ENCODE data around the gene SHLD1. TPM values are rescaled to one million over a fixed set of nuclear protein-coding genes. Genes with fewer than 3 reads are reported as not detected.
A peak's percentile ranks its signal among the peaks of the same experiment; 100 is the strongest.
"Not testable (repeated sequence)": the region's sequence is repeated elsewhere in the genome, so short reads cannot be mapped to it uniquely, and the experiment has no call there.

The SHLD1 gene
- total and polyA plus RNA-seq, 7 donors, result 0.99 to 18.7 (median 5.4) TPM

DNA sequence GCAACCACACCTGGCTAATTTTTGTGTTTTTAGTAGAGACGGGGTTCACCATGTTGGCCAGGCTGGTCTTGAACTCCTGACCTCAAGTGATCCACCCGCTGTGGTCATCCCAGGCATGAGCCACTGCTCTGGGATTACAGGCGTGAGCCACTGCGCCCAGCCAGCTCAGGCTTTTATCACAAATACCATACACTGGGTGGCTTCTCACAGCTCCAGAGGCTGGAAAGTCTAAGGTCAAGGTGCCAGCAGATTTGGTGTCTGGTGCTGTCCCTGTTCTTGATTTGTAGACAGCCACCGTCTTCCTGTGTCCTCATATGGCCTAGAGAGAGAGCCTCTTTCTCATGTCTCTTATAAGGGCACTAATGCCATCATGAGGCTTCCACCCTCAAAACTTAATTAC lies 25.9 kb downstream of the SHLD1 start:
- 97 to 98% methylated on average over 5 of the region's 5 CpGs for WGBS, 2 donors
- peaks cover 0 to 41% (median 2%) of the 10 kb centered on the region in 4 donors for H3K36me3 ChIP-seq

DNA sequence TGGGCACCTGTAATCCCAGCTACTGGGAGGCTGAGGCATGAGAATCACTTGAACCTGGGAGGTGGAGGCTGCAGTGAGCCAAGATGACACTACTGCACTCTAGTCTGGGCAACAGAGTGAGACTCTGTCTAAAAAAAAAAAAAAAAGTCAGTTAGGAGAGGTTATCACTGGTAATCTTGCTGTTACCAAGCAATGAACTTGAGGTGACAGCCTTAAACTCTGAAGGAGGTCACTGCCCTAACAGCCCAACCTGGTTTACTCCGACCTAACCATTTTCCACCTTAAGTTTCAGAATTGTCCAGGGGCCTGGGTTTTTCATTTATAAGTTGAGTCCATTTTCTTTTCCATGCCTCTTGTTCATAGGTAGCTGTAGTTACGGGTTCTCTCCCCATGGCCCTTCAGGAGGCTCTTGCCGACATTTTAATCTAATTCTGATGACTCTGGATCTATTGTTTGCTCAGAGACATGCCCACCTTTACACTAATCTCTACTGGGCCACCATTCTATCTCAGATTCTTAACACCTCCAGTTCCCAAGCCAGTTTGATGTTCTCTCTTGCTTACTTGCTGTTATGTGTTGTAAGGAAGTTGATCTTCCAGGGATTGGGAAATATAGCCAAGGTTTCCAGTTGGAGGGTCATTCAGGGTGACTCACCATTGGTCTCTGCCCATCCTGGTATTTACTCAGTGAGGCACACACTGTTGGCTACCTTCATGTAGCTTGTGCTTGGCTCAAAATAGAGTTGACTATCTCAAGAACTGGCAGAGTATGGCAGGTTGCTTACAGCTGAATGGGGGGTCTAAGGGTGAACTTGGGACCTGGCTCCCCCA lies 29.1 kb downstream of the SHLD1 start:
- no peaks in the 10 kb centered on the region for H3K27me3 ChIP-seq
- H3K4me3 ChIP-seq, result no peak overlapping the region
- TF ChIP-seq POLR2AphosphoS5 (IDR thresholded peaks at IDR 0.05) (no peak), EP300 (IDR thresholded peaks at IDR 0.05) (no peak), POLR2A (IDR thresholded peaks at IDR 0.05) (no peak)
- TF ChIP-seq, protein P1, sequence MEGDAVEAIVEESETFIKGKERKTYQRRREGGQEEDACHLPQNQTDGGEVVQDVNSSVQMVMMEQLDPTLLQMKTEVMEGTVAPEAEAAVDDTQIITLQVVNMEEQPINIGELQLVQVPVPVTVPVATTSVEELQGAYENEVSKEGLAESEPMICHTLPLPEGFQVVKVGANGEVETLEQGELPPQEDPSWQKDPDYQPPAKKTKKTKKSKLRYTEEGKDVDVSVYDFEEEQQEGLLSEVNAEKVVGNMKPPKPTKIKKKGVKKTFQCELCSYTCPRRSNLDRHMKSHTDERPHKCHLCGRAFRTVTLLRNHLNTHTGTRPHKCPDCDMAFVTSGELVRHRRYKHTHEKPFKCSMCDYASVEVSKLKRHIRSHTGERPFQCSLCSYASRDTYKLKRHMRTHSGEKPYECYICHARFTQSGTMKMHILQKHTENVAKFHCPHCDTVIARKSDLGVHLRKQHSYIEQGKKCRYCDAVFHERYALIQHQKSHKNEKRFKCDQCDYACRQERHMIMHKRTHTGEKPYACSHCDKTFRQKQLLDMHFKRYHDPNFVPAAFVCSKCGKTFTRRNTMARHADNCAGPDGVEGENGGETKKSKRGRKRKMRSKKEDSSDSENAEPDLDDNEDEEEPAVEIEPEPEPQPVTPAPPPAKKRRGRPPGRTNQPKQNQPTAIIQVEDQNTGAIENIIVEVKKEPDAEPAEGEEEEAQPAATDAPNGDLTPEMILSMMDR (IDR thresholded peaks at IDR 0.05), result no peak
- peaks cover 0 to 12% (median 6%) of the 10 kb centered on the region in 4 donors for H3K4me1 ChIP-seq
- no peak overlapping the region for H3K27ac ChIP-seq
- intact Hi-C loops (cut with DNase I), result no loop called here
- H3K36me3 ChIP-seq, result peaks cover 0 to 24% (median 2%) of the 10 kb centered on the region in 4 donors
- H3K9me3 ChIP-seq, result no peaks in the 10 kb centered on the region
- no peak for DNase-seq
- WGBS, 2 donors, result 85 to 92% methylated on average over 3 of the region's 3 CpGs

More for the DNA sequence above, 25.9 kb downstream of the SHLD1 start:
- DNase-seq, result no peak
- intact Hi-C loops (cut with DNase I), result no loop called here
- Histone ChIP-seq H3K4me3 (no peak overlapping the region), H3K27me3 (no peaks in the 10 kb centered on the region), H3K4me1 (peaks cover 0 to 1% (median 0%) of the 10 kb centered on the region in 4 donors), H3K27ac (no peak overlapping the region), H3K9me3 (no peaks in the 10 kb centered on the region)
- TF ChIP-seq, protein P1 (IDR thresholded peaks at IDR 0.05), result no peak
- no peak for TF ChIP-seq POLR2AphosphoS5 (IDR thresholded peaks at IDR 0.05)
- TF ChIP-seq EP300 (IDR thresholded peaks at IDR 0.05), result no peak
- TF ChIP-seq POLR2A (IDR thresholded peaks at IDR 0.05), result no peak

DNA sequence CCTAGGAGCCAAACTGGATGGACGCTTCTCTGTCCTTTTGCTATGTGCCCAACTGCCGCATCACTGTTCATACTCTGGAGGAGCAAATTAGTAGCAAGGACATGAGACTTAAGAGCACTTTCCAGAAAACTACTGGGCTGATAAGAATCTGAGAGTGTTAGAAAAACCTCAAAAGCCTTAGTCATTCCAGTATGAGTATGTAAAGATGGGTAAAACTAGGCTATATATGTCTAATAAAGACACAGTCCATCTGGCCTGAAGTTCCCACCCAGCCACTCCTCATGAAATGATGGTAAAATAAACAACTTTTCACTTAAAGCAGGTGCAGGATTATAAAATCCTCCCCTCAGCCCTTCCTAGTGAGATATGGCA lies 30.6 kb downstream of the SHLD1 start:
- intact Hi-C loops (cut with DNase I), result no loop called here
- DNase-seq, result no peak
- peaks cover 0 to 12% (median 6%) of the 10 kb centered on the region in 4 donors for H3K4me1 ChIP-seq
- TF ChIP-seq POLR2A (IDR thresholded peaks at IDR 0.05) (no peak), POLR2AphosphoS5 (IDR thresholded peaks at IDR 0.05) (no peak), EP300 (IDR thresholded peaks at IDR 0.05) (no peak)
- TF ChIP-seq, protein P1 (IDR thresholded peaks at IDR 0.05), result no peak
- no peaks in the 10 kb centered on the region for H3K9me3 ChIP-seq
- WGBS, 2 donors, result 43 to 74% methylated on average over 2 of the region's 2 CpGs
- H3K27me3 ChIP-seq, result no peaks in the 10 kb centered on the region
- no peak overlapping the region for H3K27ac ChIP-seq
- H3K36me3 ChIP-seq, result peaks cover 0 to 18% (median 2%) of the 10 kb centered on the region in 4 donors
- H3K4me3 ChIP-seq, result no peak overlapping the region

DNA sequence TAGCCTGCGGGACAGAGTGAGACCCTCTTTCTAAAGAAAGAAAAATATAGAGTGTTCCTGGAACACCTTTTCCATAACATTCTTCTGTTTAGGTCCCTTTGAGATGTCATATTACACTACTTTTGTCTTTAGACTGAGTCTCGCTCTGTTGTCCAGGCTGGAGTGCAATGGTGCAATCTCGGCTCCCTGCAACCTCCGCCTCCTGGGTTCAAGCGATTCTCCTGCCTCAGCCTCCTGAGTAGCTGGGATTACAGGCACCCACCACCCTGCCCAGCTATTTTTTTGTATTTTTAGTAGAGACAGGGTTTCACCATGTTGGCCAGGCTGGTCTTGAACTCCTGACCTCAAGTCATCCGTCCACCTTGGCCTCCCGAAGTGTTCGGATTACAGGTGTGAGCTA lies 31.2 kb downstream of the SHLD1 start:
- H3K4me3 ChIP-seq; H3K27me3 ChIP-seq; intact Hi-C loops (cut with DNase I); H3K27ac ChIP-seq; H3K9me3 ChIP-seq; DNase-seq: not testable (repeated sequence)
- peaks cover 0 to 13% (median under 1%) of the 10 kb centered on the region in 4 donors for H3K36me3 ChIP-seq
- WGBS, 2 donors, result 58 to 80% methylated on average over 8 of the region's 8 CpGs
- H3K4me1 ChIP-seq, result peaks cover 0 to 12% (median 6%) of the 10 kb centered on the region in 4 donors

DNA sequence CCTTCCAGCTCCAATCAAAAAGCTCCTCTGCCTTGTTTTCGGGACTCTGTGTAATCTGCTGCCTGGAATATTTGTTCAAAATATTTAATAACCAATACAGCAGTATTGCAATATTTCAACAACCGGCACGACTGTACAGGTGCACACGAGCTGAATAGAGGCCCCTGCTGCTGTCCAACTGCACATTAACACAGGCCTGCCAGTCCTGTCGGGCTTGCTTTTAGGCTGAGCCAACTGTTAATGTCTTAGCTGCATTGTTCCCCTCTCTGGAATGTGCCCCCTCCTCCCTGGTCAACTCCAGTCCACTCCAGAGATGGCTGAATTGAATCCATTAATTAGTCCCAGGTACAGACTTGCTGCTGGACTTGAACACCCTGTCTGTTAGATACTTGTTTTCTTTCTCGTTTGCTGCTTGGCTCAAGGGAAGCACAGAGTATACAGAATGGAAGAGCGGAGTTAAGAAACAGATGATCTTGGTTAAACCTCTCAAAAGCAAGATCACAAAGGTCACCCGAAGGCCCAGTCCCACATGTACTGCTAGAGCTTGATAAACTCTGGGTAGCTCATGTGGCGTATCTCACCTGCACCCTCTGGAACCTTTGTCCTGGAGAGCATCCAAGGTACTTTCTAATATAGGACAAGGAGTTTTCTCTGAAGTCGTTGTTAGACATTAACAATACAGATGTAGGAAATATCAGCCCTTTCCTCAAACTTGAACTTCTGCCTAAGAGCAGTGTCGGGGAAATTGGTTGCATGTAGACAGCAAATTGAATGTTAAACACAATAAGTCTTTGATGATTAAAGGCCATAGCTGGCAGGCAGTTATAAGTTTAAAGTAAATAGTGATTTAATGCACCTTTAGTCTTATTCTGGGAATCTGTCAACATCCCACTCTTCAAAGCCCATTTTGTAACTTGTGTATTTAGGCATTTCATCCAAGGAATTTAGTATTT lies 31.9 kb downstream of the SHLD1 start:
- WGBS, 2 donors, result 16 to 59% methylated on average over 11 of the region's 11 CpGs
- intact Hi-C loops (cut with DNase I), result no loop called here
- Histone ChIP-seq H3K4me1 (peaks cover 0 to 15% (median 8%) of the 10 kb centered on the region in 4 donors), H3K9me3 (no peaks in the 10 kb centered on the region), H3K27ac (peak overlapping the region in 1 of 4 donors; percentile 27), H3K27me3 (no peaks in the 10 kb centered on the region), H3K36me3 (peaks cover 0 to 6% (median 0%) of the 10 kb centered on the region in 4 donors), H3K4me3 (no peak overlapping the region)
- no peak for DNase-seq
- TF ChIP-seq EP300 (IDR thresholded peaks at IDR 0.05), result no peak
- TF ChIP-seq, protein P1 (IDR thresholded peaks at IDR 0.05), result no peak
- TF ChIP-seq POLR2A (IDR thresholded peaks at IDR 0.05), result no peak
- no peak for TF ChIP-seq POLR2AphosphoS5 (IDR thresholded peaks at IDR 0.05)

Data from sigmoid colon (tissue), 7 donors.